22Rv1 (cell line): Measurements from ENCODE around the gene LYL1.

ENCODE experiments used
- CTCF ChIP-seq: fragments of 450-650 bp; IDR thresholded peaks from 2 replicates; pipeline ENCODE4 v1.5.1; 2017; ENCODE audit warnings: mild to moderate bottlenecking
- ZFX ChIP-seq: fragments of 450-650 bp; IDR thresholded peaks from 2 replicates; pipeline ENCODE4 v1.6.1; 2017; ENCODE audit warnings: antibody characterized with exemption, borderline replicate concordance

GRCh38 chr19:13122275-13122878 lies 19.7 kb upstream of the LYL1 start:
- TF ChIP-seq CTCF (no peak), ZFX (no peak)
